ENCODE data around the gene AP4S1. TPM values are rescaled to one million over a fixed set of nuclear protein-coding genes. Genes with fewer than 3 reads are reported as not detected.

Gene AP4S1
- total RNA-seq, 1 donor from 2014 or later: 12.9 TPM

- peaks cover 10% of the 10 kb centered on the region for H3K4me1 Mint-ChIP-seq (ENCODE audit: low read depth)
- H3K27me3 Mint-ChIP-seq: no peaks in the 10 kb centered on the region
- no peak overlapping the region for H3K27ac Mint-ChIP-seq
- no peak overlapping the region for H3K4me3 Mint-ChIP-seq (ENCODE audit: low read depth)
- DNase-seq (ENCODE audit: low spot score, unreplicated experiment): no peak
- peaks cover 20% of the 10 kb centered on the region for H3K36me3 Mint-ChIP-seq (ENCODE audit: insufficient read depth)
- no peaks in the 10 kb centered on the region for H3K9me3 Mint-ChIP-seq (ENCODE audit: low read depth)
- no peak for TF ChIP-seq CTCF (IDR thresholded peaks at IDR 0.05; ENCODE audit: unreplicated experiment)
These were observed 102.2 kb downstream of the AP4S1 start for GRCh38 chr14:31127690-31128089.

DNA sequence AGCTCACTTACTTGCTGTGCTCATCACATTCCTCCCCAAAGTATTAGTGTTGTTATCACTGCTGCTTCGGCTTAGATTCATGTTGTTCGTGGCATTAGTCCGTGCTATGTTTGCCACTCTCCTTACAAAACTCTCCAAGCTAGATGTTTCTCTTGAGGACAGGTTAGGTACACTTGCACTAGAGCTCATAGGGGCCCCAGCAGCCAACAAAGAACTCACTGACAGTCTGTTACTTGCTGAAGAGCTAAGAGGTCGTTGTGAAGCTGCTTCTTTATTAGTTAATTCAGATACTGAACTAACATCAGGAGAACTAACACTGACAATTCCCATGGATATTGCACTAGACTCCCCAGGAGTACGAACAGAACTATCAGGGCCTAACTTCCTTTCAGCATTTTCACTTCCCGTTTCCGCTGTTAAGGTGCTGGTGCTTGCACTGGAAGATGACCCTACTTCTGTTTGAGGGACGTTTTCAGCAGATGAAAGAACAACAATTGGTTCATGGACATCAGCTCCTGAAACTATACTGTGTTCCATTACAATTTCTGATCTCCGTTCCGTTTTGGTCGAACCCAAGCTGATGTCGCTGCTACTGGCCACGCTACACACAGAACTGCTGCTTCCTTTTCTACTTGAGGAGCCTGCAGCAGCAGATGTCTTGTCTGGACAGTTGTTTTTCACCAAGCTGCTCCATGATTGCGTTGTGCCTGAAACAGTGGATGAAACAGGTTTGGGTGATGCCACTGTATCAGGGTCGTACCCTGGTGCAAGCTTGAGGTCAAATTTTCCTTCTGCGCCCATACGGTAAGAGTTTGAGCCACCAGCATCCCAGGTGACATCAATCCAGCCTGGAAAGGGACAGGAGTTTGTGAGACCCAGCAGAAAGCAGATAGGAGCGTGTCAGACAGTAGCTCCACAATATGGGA, 103.4 kb downstream of the AP4S1 start:
- peaks cover 10% of the 10 kb centered on the region for H3K4me1 Mint-ChIP-seq (ENCODE audit: low read depth)
- no peaks in the 10 kb centered on the region for H3K9me3 Mint-ChIP-seq (ENCODE audit: low read depth)
- TF ChIP-seq CTCF (IDR thresholded peaks at IDR 0.05; ENCODE audit: unreplicated experiment): no peak
- no peak for DNase-seq (ENCODE audit: low spot score, unreplicated experiment)
- no peak overlapping the region for H3K4me3 Mint-ChIP-seq (ENCODE audit: low read depth)
- peak overlapping the region; percentile 39 for H3K27ac Mint-ChIP-seq
- no peaks in the 10 kb centered on the region for H3K27me3 Mint-ChIP-seq
- peaks cover 19% of the 10 kb centered on the region for H3K36me3 Mint-ChIP-seq (ENCODE audit: insufficient read depth)

DNA sequence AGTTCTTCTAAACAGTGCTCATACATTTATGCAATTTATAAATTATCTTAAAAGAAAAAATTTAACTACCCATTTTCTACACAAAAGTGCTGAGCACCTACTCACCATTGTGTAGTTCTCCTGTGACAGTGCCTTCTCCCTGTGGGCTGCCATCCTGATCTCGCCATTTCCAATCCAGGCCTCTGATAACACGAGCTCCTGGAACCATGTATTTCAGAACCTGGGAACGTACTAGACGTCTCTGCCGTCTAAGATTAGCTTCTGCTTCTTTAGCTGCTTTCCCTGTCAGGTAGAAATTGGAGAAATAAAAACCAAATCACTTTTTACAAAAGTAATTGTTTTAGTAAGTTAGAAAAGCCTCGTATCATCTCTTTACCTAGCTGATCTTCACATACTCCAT, 107.7 kb downstream of the AP4S1 start:
- no peaks in the 10 kb centered on the region for H3K9me3 Mint-ChIP-seq (ENCODE audit: low read depth)
- peaks cover 24% of the 10 kb centered on the region for H3K36me3 Mint-ChIP-seq (ENCODE audit: insufficient read depth)
- H3K27me3 Mint-ChIP-seq: no peaks in the 10 kb centered on the region
- TF ChIP-seq CTCF (IDR thresholded peaks at IDR 0.05; ENCODE audit: unreplicated experiment): no peak
- peaks cover 4% of the 10 kb centered on the region for H3K4me1 Mint-ChIP-seq (ENCODE audit: low read depth)
- H3K27ac Mint-ChIP-seq: peak overlapping the region; percentile 86
- H3K4me3 Mint-ChIP-seq (ENCODE audit: low read depth): no peak overlapping the region
- no peak for DNase-seq (ENCODE audit: low spot score, unreplicated experiment)

GRCh38 chr14:31137214-31137889, 111.9 kb downstream of the AP4S1 start:
- no peaks in the 10 kb centered on the region for H3K27me3 Mint-ChIP-seq
- no peak overlapping the region for H3K4me3 Mint-ChIP-seq (ENCODE audit: low read depth)
- H3K27ac Mint-ChIP-seq: peak overlapping the region; percentile 12
- no peaks in the 10 kb centered on the region for H3K4me1 Mint-ChIP-seq (ENCODE audit: low read depth)
- DNase-seq (ENCODE audit: low spot score, unreplicated experiment): no peak
- H3K36me3 Mint-ChIP-seq (ENCODE audit: insufficient read depth): peaks cover 27% of the 10 kb centered on the region
- H3K9me3 Mint-ChIP-seq (ENCODE audit: low read depth): no peaks in the 10 kb centered on the region
- no peak for TF ChIP-seq CTCF (IDR thresholded peaks at IDR 0.05; ENCODE audit: unreplicated experiment)

GRCh38 chr14:31138301-31138700, 112.9 kb downstream of the AP4S1 start:
- Mint-ChIP-seq H3K9me3 (ENCODE audit: low read depth) (no peaks in the 10 kb centered on the region), H3K4me1 (ENCODE audit: low read depth) (no peaks in the 10 kb centered on the region), H3K4me3 (ENCODE audit: low read depth) (no peak overlapping the region), H3K27ac (no peak overlapping the region), H3K27me3 (no peaks in the 10 kb centered on the region), H3K36me3 (ENCODE audit: insufficient read depth) (peaks cover 25% of the 10 kb centered on the region)
- TF ChIP-seq CTCF (IDR thresholded peaks at IDR 0.05; ENCODE audit: unreplicated experiment): no peak
- no peak for DNase-seq (ENCODE audit: low spot score, unreplicated experiment)

All from progenitor cell of endocrine pancreas (in vitro differentiated cells).